ENCODE results near the gene LEP.

LEP gene

DNA sequence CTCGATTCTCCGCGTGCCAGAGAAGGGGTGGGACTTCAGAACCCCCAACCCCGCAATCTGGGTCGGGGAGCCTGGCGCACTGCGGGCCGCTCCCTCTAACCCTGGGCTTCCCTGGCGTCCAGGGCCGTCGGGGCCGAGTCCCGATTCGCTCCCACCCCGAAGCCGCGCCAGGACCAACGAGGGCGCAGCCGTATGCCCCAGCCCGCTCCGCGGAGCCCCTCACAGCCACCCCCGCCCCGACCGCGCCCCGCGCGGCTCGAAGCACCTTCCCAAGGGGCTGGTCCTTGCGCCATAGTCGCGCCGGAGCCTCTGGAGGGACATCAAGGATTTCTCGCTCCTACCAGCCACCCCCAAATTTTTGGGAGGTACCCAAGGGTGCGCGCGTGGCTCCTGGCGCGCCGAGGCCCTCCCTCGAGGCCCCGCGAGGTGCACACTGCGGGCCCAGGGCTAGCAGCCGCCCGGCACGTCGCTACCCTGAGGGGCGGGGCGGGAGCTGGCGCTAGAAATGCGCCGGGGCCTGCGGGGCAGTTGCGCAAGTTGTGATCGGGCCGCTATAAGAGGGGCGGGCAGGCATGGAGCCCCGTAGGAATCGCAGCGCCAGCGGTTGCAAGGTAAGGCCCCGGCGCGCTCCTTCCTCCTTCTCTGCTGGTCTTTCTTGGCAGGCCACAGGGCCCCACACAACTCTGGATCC is at the start of gene LEP:
Gene LEP (plus strand): TSS at position 583 of the 691 bp plus-strand sequence. CDS start 10,741 bp downstream, outside the sequence.
- Histone ChIP-seq H3K4me1 (ENCODE audit: control insufficient read depth in 1 of 2, insufficient read depth in 1 of 2, low read depth in 1 of 2, low read length in 1 of 2) (peaks cover 30 to 38% of the 10 kb centered on the region in 2 experiments), H3K4me3 (ENCODE audit: low read depth in 1 of 2, low read length in 1 of 2) (peak within 1 kb of the TSS; percentile 45 to 54), H3K27ac (peak within 1 kb of the TSS; percentile 46), H3K9me3 (no peaks in the 10 kb centered on the region), H3K27me3 (peaks cover 9% of the 10 kb centered on the region), H3K36me3 (no peaks in the 10 kb centered on the region)
- TF ChIP-seq CTCF (IDR thresholded peaks at IDR 0.05), result no peak

- Histone ChIP-seq H3K27ac (no peak overlapping the region), H3K4me1 (ENCODE audit: control insufficient read depth in 1 of 2, insufficient read depth in 1 of 2, low read depth in 1 of 2, low read length in 1 of 2) (no peaks in the 10 kb centered on the region), H3K9me3 (peaks cover 10% of the 10 kb centered on the region), H3K27me3 (peaks cover 68% of the 10 kb centered on the region), H3K36me3 (no peaks in the 10 kb centered on the region), H3K4me3 (ENCODE audit: low read depth in 1 of 2, low read length in 1 of 2) (no peak overlapping the region)
- TF ChIP-seq CTCF (IDR thresholded peaks at IDR 0.05), result no peak
Observed at GRCh38 chr7:128192497-128193142, 48.5 kb upstream of the LEP start.

GRCh38 chr7:128194533-128195282 is 46.4 kb upstream of the LEP start:
- Histone ChIP-seq H3K27ac (no peak overlapping the region), H3K36me3 (no peaks in the 10 kb centered on the region), H3K4me3 (ENCODE audit: low read depth in 1 of 2, low read length in 1 of 2) (no peak overlapping the region), H3K9me3 (peaks cover 10% of the 10 kb centered on the region), H3K4me1 (ENCODE audit: control insufficient read depth in 1 of 2, insufficient read depth in 1 of 2, low read depth in 1 of 2, low read length in 1 of 2) (no peaks in the 10 kb centered on the region), H3K27me3 (peaks cover 68% of the 10 kb centered on the region)
- no peak for TF ChIP-seq CTCF (IDR thresholded peaks at IDR 0.05)

- Histone ChIP-seq H3K27me3 (peaks cover 68% of the 10 kb centered on the region), H3K9me3 (peaks cover 10% of the 10 kb centered on the region), H3K27ac (no peak overlapping the region), H3K4me3 (ENCODE audit: low read depth in 1 of 2, low read length in 1 of 2) (no peak overlapping the region), H3K36me3 (no peaks in the 10 kb centered on the region), H3K4me1 (ENCODE audit: control insufficient read depth in 1 of 2, insufficient read depth in 1 of 2, low read depth in 1 of 2, low read length in 1 of 2) (peaks cover 5 to 8% of the 10 kb centered on the region in 2 experiments)
- TF ChIP-seq CTCF (IDR thresholded peaks at IDR 0.05), result no peak
Observed at GRCh38 chr7:128197589-128197988, 43.5 kb upstream of the LEP start.

GRCh38 chr7:128197989-128198580 is 43.0 kb upstream of the LEP start:
- H3K4me1 ChIP-seq (ENCODE audit: control insufficient read depth in 1 of 2, insufficient read depth in 1 of 2, low read depth in 1 of 2, low read length in 1 of 2), result peaks cover 5 to 8% of the 10 kb centered on the region in 2 experiments
- no peaks in the 10 kb centered on the region for H3K36me3 ChIP-seq
- H3K27me3 ChIP-seq, result peaks cover 68% of the 10 kb centered on the region
- H3K9me3 ChIP-seq, result peaks cover 5% of the 10 kb centered on the region
- H3K4me3 ChIP-seq (ENCODE audit: low read depth in 1 of 2, low read length in 1 of 2), result no peak overlapping the region
- no peak for TF ChIP-seq CTCF (IDR thresholded peaks at IDR 0.05)
- H3K27ac ChIP-seq, result no peak overlapping the region

Data from neutrophil (primary cell).